Measurements from ENCODE around the gene AFAP1L2. TPM values are rescaled to one million over a fixed set of nuclear protein-coding genes. Genes with fewer than 3 reads are reported as not detected.

AFAP1L2 gene
- total and polyA plus RNA-seq, 5 donors, result 3.7 to 7.7 (median 6.1) TPM

DNA sequence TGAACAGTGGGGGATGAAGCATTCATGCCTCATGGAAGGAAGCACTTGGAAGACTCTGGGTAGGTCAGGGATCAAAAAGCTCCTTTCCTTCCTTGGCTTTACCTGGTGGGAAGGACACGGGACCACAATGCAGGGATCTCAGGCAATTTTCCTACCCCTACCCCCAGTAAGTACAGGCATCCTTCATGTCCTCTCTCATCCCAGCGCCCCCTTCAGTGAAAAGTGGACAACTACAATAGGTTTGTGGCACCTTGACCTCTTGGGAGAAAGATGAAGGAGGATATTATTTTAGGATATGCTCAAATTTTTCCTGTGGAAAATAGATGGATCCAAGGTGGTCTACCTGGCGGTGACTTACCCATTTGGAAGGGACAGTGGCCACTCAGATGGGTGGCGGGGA, 16.5 kb downstream of the AFAP1L2 start:
- Histone ChIP-seq H3K4me3 (ENCODE audit: low read length) (no peak overlapping the region), H3K4me1 (ENCODE audit: control insufficient read depth, insufficient read depth, low read length) (peaks cover 4% of the 10 kb centered on the region), H3K9me3 (ENCODE audit: control insufficient read depth, low read length) (no peaks in the 10 kb centered on the region), H3K27ac (ENCODE audit: low read length) (no peak overlapping the region), H3K27me3 (ENCODE audit: control insufficient read depth, insufficient read depth) (no peaks in the 10 kb centered on the region)
- 76% methylated on average over 4 of the region's 4 CpGs for WGBS
- ATAC-seq (no peak), DNase-seq (no peak)
- intact Hi-C loops (cut with DNase I), result no loop called here

GRCh38 chr10:114386452-114386851, 17.9 kb downstream of the AFAP1L2 start:
- peaks cover 4% of the 10 kb centered on the region for H3K4me1 ChIP-seq (ENCODE audit: control insufficient read depth, insufficient read depth, low read length)
- H3K9me3 ChIP-seq (ENCODE audit: control insufficient read depth, low read length), result no peaks in the 10 kb centered on the region
- H3K4me3 ChIP-seq (ENCODE audit: low read length), result no peak overlapping the region
- no peak for ATAC-seq
- intact Hi-C loops (cut with DNase I), result no loop called here
- H3K27me3 ChIP-seq (ENCODE audit: control insufficient read depth, insufficient read depth), result no peaks in the 10 kb centered on the region
- no peak for DNase-seq
- H3K27ac ChIP-seq (ENCODE audit: low read length), result no peak overlapping the region
- WGBS, result 95% methylated on average over 6 of the region's 6 CpGs

- no peak for DNase-seq
- intact Hi-C loops (cut with DNase I), result no loop called here
- ATAC-seq, result no peak
- H3K27ac ChIP-seq (ENCODE audit: low read length), result no peak overlapping the region
- H3K4me3 ChIP-seq (ENCODE audit: low read length), result no peak overlapping the region
- H3K27me3 ChIP-seq (ENCODE audit: control insufficient read depth, insufficient read depth), result no peaks in the 10 kb centered on the region
- no peaks in the 10 kb centered on the region for H3K9me3 ChIP-seq (ENCODE audit: control insufficient read depth, low read length)
- peaks cover 4% of the 10 kb centered on the region for H3K4me1 ChIP-seq (ENCODE audit: control insufficient read depth, insufficient read depth, low read length)
- WGBS, result 72% methylated on average over 3 of the region's 3 CpGs
These were observed 18.7 kb downstream of the AFAP1L2 start for GRCh38 chr10:114385557-114385956.

DNA sequence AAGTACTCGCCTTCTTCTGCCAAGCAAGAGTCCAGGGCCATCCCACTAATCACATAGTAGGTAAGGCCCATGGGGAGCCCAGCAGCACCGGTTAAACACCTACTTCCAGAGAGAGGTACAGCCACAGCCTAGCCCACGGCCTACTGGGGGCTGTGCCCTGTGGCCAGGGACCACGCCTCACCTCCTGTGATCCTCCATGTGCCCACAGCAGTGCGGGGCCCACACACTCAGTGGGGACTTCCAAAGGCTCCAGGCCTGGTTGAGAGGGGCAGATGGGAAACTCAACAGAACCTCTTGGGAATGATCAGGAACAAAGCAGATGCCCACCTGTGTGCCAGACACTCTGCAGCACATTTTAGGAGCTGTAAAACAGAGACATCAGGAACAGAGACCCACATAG, 19.7 kb downstream of the AFAP1L2 start:
- peaks cover 2% of the 10 kb centered on the region for H3K4me1 ChIP-seq (ENCODE audit: control insufficient read depth, insufficient read depth, low read length)
- no peaks in the 10 kb centered on the region for H3K27me3 ChIP-seq (ENCODE audit: control insufficient read depth, insufficient read depth)
- ATAC-seq (no peak), DNase-seq (no peak)
- no peak overlapping the region for H3K4me3 ChIP-seq (ENCODE audit: low read length)
- H3K9me3 ChIP-seq (ENCODE audit: control insufficient read depth, low read length), result no peaks in the 10 kb centered on the region
- H3K27ac ChIP-seq (ENCODE audit: low read length), result no peak overlapping the region
- 85% methylated on average over 5 of the region's 5 CpGs for WGBS
- intact Hi-C loops (cut with DNase I), result no loop called here

DNA sequence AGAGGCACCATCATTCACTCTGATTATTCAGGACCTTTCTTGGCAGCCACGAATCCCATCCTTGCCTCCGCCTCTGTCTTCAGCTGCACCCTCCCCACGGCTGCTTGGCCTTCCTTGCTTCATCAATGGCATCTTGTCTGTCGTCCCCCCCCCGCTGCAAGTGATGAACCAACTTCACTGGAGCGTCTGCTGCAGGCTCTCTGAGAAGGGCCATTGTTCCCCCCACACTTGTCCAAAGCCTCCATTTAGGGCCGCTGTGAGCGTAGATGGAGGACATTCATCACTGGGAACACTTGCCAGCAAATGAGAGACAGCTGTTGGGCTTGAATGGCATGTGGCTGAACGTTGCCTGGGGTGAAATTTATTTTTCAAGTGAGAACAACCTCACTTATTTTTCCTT, 20.1 kb downstream of the AFAP1L2 start:
- Histone ChIP-seq H3K9me3 (ENCODE audit: control insufficient read depth, low read length) (no peaks in the 10 kb centered on the region), H3K4me3 (ENCODE audit: low read length) (no peak overlapping the region), H3K4me1 (ENCODE audit: control insufficient read depth, insufficient read depth, low read length) (no peaks in the 10 kb centered on the region), H3K27ac (ENCODE audit: low read length) (no peak overlapping the region), H3K27me3 (ENCODE audit: control insufficient read depth, insufficient read depth) (no peaks in the 10 kb centered on the region)
- intact Hi-C loops (cut with DNase I), result no loop called here
- 69% methylated on average over 9 of the region's 9 CpGs for WGBS
- ATAC-seq (peak in 1 of 2 donors; percentile 19), DNase-seq (peak in 1 of 3 donors; percentile 53)

DNA sequence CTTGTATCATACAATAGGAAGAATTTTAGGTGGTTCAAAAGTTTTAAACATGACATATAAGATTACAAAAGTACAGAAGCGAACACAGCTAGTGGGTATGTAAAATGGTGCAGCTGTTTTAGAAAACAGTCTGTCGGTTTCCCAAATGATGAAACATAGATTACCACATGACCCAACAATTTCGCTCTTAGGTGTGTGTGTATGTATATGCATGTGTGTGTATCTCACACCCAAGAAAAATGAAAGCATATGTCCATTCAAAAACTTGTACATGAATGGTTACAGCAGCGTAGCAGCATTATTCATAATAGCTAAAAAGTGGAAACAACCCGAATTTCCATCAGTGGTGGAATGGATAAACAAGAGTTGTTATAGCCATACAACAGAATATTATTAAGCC, 23.5 kb downstream of the AFAP1L2 start:
- Histone ChIP-seq H3K27me3 (ENCODE audit: control insufficient read depth, insufficient read depth) (no peaks in the 10 kb centered on the region), H3K4me3 (ENCODE audit: low read length) (no peak overlapping the region), H3K9me3 (ENCODE audit: control insufficient read depth, low read length) (no peaks in the 10 kb centered on the region), H3K4me1 (ENCODE audit: control insufficient read depth, insufficient read depth, low read length) (no peaks in the 10 kb centered on the region), H3K27ac (ENCODE audit: low read length) (no peak overlapping the region)
- intact Hi-C loops (cut with DNase I), result no loop called here
- DNase-seq, result no peak
- 93% methylated on average over 5 of the region's 5 CpGs for WGBS
- no peak for ATAC-seq

GRCh38 chr10:114380060-114380459, 24.2 kb downstream of the AFAP1L2 start:
- Histone ChIP-seq H3K27ac (ENCODE audit: low read length) (no peak overlapping the region), H3K4me3 (ENCODE audit: low read length) (no peak overlapping the region), H3K4me1 (ENCODE audit: control insufficient read depth, insufficient read depth, low read length) (no peaks in the 10 kb centered on the region), H3K9me3 (ENCODE audit: control insufficient read depth, low read length) (no peaks in the 10 kb centered on the region), H3K27me3 (ENCODE audit: control insufficient read depth, insufficient read depth) (no peaks in the 10 kb centered on the region)
- WGBS, result 76% methylated on average over 1 of the region's 1 CpG
- ATAC-seq (no peak), DNase-seq (no peak)
- intact Hi-C loops (cut with DNase I), result no loop called here

- ATAC-seq, result no peak
- no peak for DNase-seq
- H3K27ac ChIP-seq (ENCODE audit: low read length), result no peak overlapping the region
- no peaks in the 10 kb centered on the region for H3K9me3 ChIP-seq (ENCODE audit: control insufficient read depth, low read length)
- 45% methylated on average over 4 of the region's 4 CpGs for WGBS
- no peaks in the 10 kb centered on the region for H3K27me3 ChIP-seq (ENCODE audit: control insufficient read depth, insufficient read depth)
- no peaks in the 10 kb centered on the region for H3K4me1 ChIP-seq (ENCODE audit: control insufficient read depth, insufficient read depth, low read length)
- intact Hi-C loops (cut with DNase I), result no loop called here
- no peak overlapping the region for H3K4me3 ChIP-seq (ENCODE audit: low read length)
These were observed 24.7 kb downstream of the AFAP1L2 start for GRCh38 chr10:114379631-114380041.

DNA sequence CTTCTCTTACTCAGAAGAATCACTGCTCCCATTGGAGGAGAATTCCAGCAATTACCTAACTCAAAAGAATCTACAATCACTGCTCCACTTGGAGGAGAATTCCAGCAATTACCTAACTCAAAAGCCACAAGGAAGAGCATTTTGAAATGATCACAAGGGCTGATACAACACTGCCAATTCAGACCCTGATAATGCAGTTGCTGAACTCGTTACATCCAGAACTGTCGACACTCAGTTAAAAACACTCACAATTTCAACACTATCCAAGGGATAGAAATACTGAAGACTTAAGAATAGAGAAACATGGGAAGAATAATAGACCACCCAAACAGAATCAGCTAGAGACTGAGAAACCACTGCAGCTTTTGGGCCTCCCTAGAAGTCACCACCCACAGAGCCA, 27.8 kb downstream of the AFAP1L2 start:
- ATAC-seq, result no peak
- no peak overlapping the region for H3K27ac ChIP-seq (ENCODE audit: low read length)
- H3K27me3 ChIP-seq (ENCODE audit: control insufficient read depth, insufficient read depth), result no peaks in the 10 kb centered on the region
- no peak for DNase-seq
- WGBS, result 63% methylated on average over 2 of the region's 2 CpGs
- intact Hi-C loops (cut with DNase I), result no loop called here
- no peak overlapping the region for H3K4me3 ChIP-seq (ENCODE audit: low read length)
- H3K4me1 ChIP-seq (ENCODE audit: control insufficient read depth, insufficient read depth, low read length), result no peaks in the 10 kb centered on the region
- H3K9me3 ChIP-seq (ENCODE audit: control insufficient read depth, low read length), result no peaks in the 10 kb centered on the region

DNA sequence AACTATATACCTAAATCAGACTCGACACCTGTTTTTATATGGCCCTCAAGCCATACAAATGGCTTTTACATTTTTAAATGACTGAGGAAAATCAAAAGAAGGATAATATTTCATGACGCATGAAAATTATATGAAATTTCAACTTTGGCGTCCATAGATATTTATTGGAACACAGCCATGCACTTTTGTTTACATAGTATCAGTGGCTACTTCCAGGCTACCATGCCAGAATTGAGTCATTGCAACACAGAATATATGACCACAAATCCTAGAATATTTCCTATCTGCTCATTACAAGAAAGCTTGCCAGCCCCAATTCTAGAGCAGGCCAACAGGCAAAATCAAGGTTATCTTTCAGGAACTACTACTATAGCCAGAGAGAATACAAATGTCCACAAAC, 29.3 kb downstream of the AFAP1L2 start:
- Histone ChIP-seq H3K4me1 (ENCODE audit: control insufficient read depth, insufficient read depth, low read length) (no peaks in the 10 kb centered on the region), H3K4me3 (ENCODE audit: low read length) (no peak overlapping the region), H3K27ac (ENCODE audit: low read length) (no peak overlapping the region)

DNA sequence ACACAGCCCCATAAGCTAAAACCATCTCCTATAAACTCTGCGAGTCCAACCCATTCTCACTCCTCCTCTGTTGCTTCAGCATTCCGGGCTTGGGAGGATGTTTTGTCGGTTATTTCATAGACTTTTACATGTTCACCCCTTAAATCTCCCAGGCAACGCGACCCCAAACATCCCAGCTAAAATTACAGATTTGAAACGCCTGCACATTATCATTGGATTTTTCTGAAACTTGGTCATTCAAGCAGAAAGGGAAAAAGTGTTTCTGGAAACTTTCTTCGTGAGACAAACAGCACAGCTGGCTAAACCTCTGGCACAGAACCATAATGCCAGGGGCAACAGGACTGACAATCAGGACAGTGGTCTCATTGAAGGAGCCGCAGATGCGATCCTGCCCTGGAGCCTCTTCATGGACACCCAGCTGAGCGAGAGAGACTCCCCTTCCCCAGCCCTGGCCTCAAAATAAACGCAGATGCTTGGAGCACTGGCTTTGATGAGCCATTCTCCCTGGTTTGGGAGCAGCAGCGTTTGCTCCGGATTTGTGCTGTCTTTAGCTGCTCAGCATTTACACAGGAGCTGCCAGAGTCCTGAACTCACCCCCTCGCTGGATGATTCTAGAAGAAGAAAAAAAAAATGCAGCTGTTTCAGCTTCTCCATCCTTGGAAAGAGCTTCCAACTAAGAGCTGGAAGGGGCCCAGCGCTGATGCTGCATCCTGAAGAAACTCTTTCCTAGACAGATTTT, 30.1 kb downstream of the AFAP1L2 start:
- Histone ChIP-seq H3K4me1 (ENCODE audit: control insufficient read depth, insufficient read depth, low read length) (no peaks in the 10 kb centered on the region), H3K9me3 (ENCODE audit: control insufficient read depth, low read length) (no peaks in the 10 kb centered on the region), H3K4me3 (ENCODE audit: low read length) (no peak overlapping the region), H3K27me3 (ENCODE audit: control insufficient read depth, insufficient read depth) (no peaks in the 10 kb centered on the region), H3K27ac (ENCODE audit: low read length) (peak overlapping the region; percentile 13)
- 36% methylated on average over 15 of the region's 15 CpGs for WGBS
- ATAC-seq (peak; percentile 59 to 69), DNase-seq (peak; percentile 64 to 88 (median 83))
- intact Hi-C loops (cut with DNase I), result no loop called here

More for the DNA sequence above, 29.3 kb downstream of the AFAP1L2 start:
- Histone ChIP-seq H3K9me3 (ENCODE audit: control insufficient read depth, low read length) (no peaks in the 10 kb centered on the region), H3K27me3 (ENCODE audit: control insufficient read depth, insufficient read depth) (no peaks in the 10 kb centered on the region)
- intact Hi-C loops (cut with DNase I), result no loop called here
- DNase-seq, result no peak
- ATAC-seq, result no peak
- 56% methylated on average over 3 of the region's 3 CpGs for WGBS

DNA sequence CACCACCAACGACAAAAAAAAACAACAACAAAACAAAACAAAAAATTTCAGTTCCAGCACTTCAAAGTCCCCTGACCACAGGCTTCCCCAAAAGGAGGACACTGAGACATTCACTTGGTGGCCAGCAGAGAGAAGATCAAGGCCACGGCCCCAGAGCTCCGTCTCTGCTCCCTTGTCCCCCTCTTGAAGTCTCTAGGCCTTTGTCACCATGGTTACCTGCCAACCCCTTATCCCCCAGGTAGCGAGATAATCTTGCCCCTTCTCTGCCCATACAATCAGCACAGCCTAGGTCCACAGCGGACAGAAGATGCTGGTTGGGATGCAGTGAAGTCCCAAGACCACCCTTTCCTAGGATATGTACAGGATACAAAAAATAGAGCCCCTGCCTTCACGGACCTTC, 30.7 kb downstream of the AFAP1L2 start:
- no peak overlapping the region for H3K27ac ChIP-seq (ENCODE audit: low read length)
- ATAC-seq, result no peak

More for the DNA sequence above, 30.7 kb downstream of the AFAP1L2 start:
- 41% methylated on average over 6 of the region's 6 CpGs for WGBS
- no peaks in the 10 kb centered on the region for H3K27me3 ChIP-seq (ENCODE audit: control insufficient read depth, insufficient read depth)
- H3K4me3 ChIP-seq (ENCODE audit: low read length), result no peak overlapping the region
- H3K9me3 ChIP-seq (ENCODE audit: control insufficient read depth, low read length), result no peaks in the 10 kb centered on the region
- no peak for DNase-seq
- H3K4me1 ChIP-seq (ENCODE audit: control insufficient read depth, insufficient read depth, low read length), result no peaks in the 10 kb centered on the region
- intact Hi-C loops (cut with DNase I), result no loop called here

Data from right cardiac atrium (tissue), 5 donors.